Measurements from ENCODE around the gene FIS1.

- TF ChIP-seq POLR2AphosphoS5 (IDR thresholded peaks at IDR 0.05) (no peak), CTCF (IDR thresholded peaks at IDR 0.05) (no peak), POLR2A (IDR thresholded peaks at IDR 0.05) (no peak), EP300 (IDR thresholded peaks at IDR 0.05) (no peak)
These were observed 13.2 kb downstream of the FIS1 start for GRCh38 chr7:101231644-101232043.
